Mesendoderm (in vitro differentiated cells): ENCODE measurements around the gene MAGI2.

Source experiments
- DNase-seq: peaks from one replicate; pipeline ENCODE4 v3.0.0; 2013
- H2AK5ac ChIP-seq: 2 replicates; pipeline ENCODE4 v1.6.1; 2013; ENCODE audit warnings: low read length, inconsistent platforms
- H2BK120ac ChIP-seq: 2 replicates; pipeline ENCODE4 v1.6.1; 2013; ENCODE audit warnings: low read depth, mild to moderate bottlenecking, low read length, moderate library complexity, mixed read lengths
- H2BK15ac ChIP-seq: replicated peaks from 2 replicates; pipeline ENCODE4 v1.6.1; 2013; ENCODE audit warnings: low read depth, mild to moderate bottlenecking, moderate library complexity
- H2BK5ac ChIP-seq: 2 replicates; pipeline ENCODE4 v1.6.1; 2013; ENCODE audit warnings: low read length, inconsistent platforms
- H3K18ac ChIP-seq: 2 replicates; pipeline ENCODE4 v1.6.1; 2013; ENCODE audit warnings: mild to moderate bottlenecking, low read length, mixed read lengths
- H3K23ac ChIP-seq: one replicate; pipeline ENCODE4 v1.6.1; 2013; ENCODE audit warnings: low read length
- H3K27ac ChIP-seq: 2 replicates; pipeline ENCODE4 v1.5.1; 2013; ENCODE audit warnings: low read depth, mild to moderate bottlenecking, inconsistent platforms, low read length, moderate library complexity
- H3K27me3 ChIP-seq: 2 replicates; pipeline ENCODE4 v1.6.1; 2013; ENCODE audit warnings: low read length, control low read depth, mild to moderate bottlenecking, inconsistent platforms; ENCODE audit not compliant: insufficient read depth, poor library complexity
- H3K36me3 ChIP-seq: 2 replicates; pipeline ENCODE4 v1.6.1; 2013; ENCODE audit warnings: low read length, inconsistent platforms; ENCODE audit not compliant: control insufficient read depth, insufficient read depth
- H3K4ac ChIP-seq: one replicate; pipeline ENCODE4 v1.6.1; 2013; ENCODE audit warnings: low read depth, mild to moderate bottlenecking, low read length, moderate library complexity
- H3K4me1 ChIP-seq: 2 replicates; pipeline ENCODE4 v1.6.1; 2013; ENCODE audit warnings: low read depth, low read length, inconsistent platforms; ENCODE audit not compliant: control insufficient read depth
- H3K4me2 ChIP-seq: 2 replicates; pipeline ENCODE4 v1.6.1; 2013; ENCODE audit warnings: low read length
- H3K4me3 ChIP-seq: 2 replicates; pipeline ENCODE4 v1.5.1; 2013; ENCODE audit warnings: mild to moderate bottlenecking, low read length
- H3K56ac ChIP-seq: one replicate; pipeline ENCODE4 v1.6.1; 2013; ENCODE audit warnings: low read length
- H3K79me1 ChIP-seq: 2 replicates; pipeline ENCODE4 v1.6.1; 2013; ENCODE audit warnings: low read length, inconsistent platforms
- H3K79me2 ChIP-seq: 2 replicates; pipeline ENCODE4 v1.6.1; 2013; ENCODE audit warnings: mild to moderate bottlenecking, low read length; ENCODE audit not compliant: control insufficient read depth, insufficient read depth
- H3K9ac ChIP-seq: 2 replicates; pipeline ENCODE4 v1.6.1; 2013; ENCODE audit warnings: low read length, inconsistent platforms
- H4K5ac ChIP-seq: one replicate; pipeline ENCODE4 v1.6.1; 2013; ENCODE audit warnings: low read length
- H4K8ac ChIP-seq: one replicate; pipeline ENCODE4 v1.6.1; 2013; ENCODE audit warnings: low read depth, mild to moderate bottlenecking, control low read depth, low read length, moderate library complexity
- WGBS: extraction: QIAGEN DNeasy Blood & Tissue Kit; methylation state at CpG from one replicate; pipeline ENCODE4 v1.1.7; 2013; ENCODE audit warnings: low lambda C conversion rate, missing lambda C conversion rate; ENCODE audit not compliant: insufficient coverage; ENCODE audit errors: extremely low coverage; 5-methylcytosine and 5-hydroxymethylcytosine counted together

The MAGI2 gene

DNA sequence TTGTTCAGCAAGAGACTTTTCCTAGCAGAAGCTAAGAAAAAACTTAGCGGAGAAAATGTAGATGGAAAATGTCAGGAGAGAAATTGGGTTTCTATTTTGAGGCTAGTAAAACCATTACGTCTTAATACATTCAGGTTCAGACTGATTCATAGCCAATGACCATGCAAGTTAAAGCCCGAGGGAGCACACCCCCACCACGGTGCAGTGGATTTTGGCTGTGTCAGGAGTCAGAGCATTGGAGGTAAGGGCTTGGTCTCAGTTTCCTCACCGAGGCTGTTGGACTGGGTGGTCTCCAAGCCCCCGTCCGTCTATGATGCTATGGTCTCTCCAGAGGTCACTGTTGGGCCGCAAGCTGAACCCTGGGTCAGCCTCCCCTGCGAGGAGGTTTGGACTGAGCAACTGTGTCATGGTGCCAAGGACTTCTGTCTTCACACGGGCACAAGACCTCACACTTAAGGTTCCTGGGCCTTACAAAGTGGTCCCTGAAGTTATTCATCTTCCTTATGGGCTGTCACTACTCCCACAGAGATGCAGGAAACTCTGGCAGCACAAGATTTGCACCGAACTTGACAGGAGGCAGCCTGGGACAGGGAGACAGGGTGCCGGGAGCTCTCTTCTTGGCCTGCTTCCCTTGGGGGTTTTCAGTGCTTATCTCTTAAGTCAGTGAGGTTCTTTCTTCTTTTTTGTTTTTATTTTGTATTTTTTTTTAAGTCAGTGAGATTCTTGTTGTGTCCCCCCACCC lies 1468.1 kb downstream of the MAGI2 start:
- H3K23ac ChIP-seq: no peak overlapping the region
- no peak overlapping the region for H4K8ac ChIP-seq
- H3K79me2 ChIP-seq: no peaks in the 10 kb centered on the region
- DNase-seq: no peak
- no peak overlapping the region for H2AK5ac ChIP-seq
- no peak overlapping the region for H3K56ac ChIP-seq
- H3K4me3 ChIP-seq: no peak overlapping the region
- no peaks in the 10 kb centered on the region for H3K79me1 ChIP-seq
- H3K18ac ChIP-seq: no peak overlapping the region
- no peak overlapping the region for H2BK120ac ChIP-seq
- H3K27me3 ChIP-seq: no peaks in the 10 kb centered on the region
- no peak overlapping the region for H4K5ac ChIP-seq
- H3K4me2 ChIP-seq: no peak overlapping the region
- H3K4ac ChIP-seq: no peak overlapping the region
- H2BK15ac ChIP-seq: no peak overlapping the region
- no peaks in the 10 kb centered on the region for H3K4me1 ChIP-seq
- no peak overlapping the region for H3K27ac ChIP-seq
- H3K36me3 ChIP-seq: no peaks in the 10 kb centered on the region
- WGBS: no CpG with 5 or more reads among the region's 12 CpGs
- no peak overlapping the region for H3K9ac ChIP-seq
- no peak overlapping the region for H2BK5ac ChIP-seq

DNA sequence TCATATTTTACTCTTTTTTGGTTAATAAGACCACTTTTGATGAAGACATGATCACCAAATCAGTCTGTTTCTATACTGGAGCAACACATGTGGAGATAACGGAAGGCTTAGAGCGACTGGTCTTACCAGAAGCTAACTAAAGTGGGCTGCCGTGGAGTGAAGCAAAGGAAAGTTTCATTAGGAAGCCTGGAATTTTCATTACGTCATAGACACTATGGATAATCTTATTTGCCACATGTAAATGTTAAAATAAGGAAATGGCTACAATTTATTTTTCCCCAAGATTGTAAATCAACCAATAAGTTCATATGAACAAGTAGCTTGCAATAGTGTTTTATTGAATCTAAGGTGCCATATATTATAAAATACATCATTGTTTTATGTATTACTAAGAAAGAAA lies 1469.5 kb downstream of the MAGI2 start:
- Histone ChIP-seq H3K56ac (no peak overlapping the region), H3K79me2 (no peaks in the 10 kb centered on the region), H3K27ac (no peak overlapping the region), H2BK5ac (no peak overlapping the region), H2BK120ac (no peak overlapping the region), H3K36me3 (no peaks in the 10 kb centered on the region), H3K9ac (no peak overlapping the region), H3K4me1 (no peaks in the 10 kb centered on the region), H3K27me3 (no peaks in the 10 kb centered on the region), H3K23ac (no peak overlapping the region), H2BK15ac (no peak overlapping the region), H3K4me3 (no peak overlapping the region), H3K18ac (no peak overlapping the region), H4K5ac (no peak overlapping the region), H4K8ac (no peak overlapping the region), H3K79me1 (no peaks in the 10 kb centered on the region), H3K4me2 (no peak overlapping the region), H2AK5ac (no peak overlapping the region), H3K4ac (no peak overlapping the region)
- WGBS: no CpG with 5 or more reads among the region's 4 CpGs
- DNase-seq: no peak

DNA sequence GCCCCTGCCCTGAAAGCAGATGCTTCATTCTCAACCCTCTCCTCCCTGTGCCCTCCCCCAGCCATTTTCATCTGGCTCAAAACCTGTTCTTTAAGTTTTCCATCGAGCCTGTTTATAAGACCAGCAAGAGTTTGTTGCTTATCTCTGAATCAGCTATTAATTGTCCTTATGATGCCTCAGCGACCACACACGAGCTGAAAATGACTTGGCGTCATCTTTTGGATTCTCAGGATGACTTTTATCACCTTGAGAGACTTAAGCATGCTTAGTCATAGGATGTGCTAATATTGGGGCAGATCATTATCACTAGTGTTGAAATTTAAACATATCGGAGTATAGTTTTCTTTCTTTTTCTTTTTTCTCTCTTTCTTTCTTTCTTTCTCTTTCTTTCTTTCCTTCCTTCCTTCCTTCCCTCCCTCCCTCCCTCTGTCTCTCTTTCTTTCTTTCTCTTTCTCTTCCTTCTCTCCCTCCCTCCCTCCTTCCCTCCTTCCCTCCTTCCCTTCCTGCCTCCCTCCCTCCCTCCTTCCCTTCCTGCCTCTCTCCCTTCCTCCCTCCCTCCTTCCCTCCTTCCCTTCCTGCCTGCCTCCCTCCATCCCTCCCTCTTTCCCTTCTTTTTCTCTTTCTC lies 1470.4 kb downstream of the MAGI2 start:
- Histone ChIP-seq H4K8ac (no peak overlapping the region), H3K36me3 (no peaks in the 10 kb centered on the region), H3K4ac (no peak overlapping the region), H3K79me2 (no peaks in the 10 kb centered on the region), H2BK15ac (no peak overlapping the region), H3K79me1 (no peaks in the 10 kb centered on the region), H3K56ac (no peak overlapping the region), H2BK120ac (no peak overlapping the region), H3K4me1 (no peaks in the 10 kb centered on the region), H3K4me2 (no peak overlapping the region), H3K9ac (no peak overlapping the region), H3K27ac (no peak overlapping the region), H3K4me3 (no peak overlapping the region), H4K5ac (no peak overlapping the region), H3K27me3 (no peaks in the 10 kb centered on the region), H3K18ac (no peak overlapping the region), H2BK5ac (no peak overlapping the region), H3K23ac (no peak overlapping the region), H2AK5ac (no peak overlapping the region)
- WGBS: no CpG with 5 or more reads among the region's 5 CpGs
- peak; percentile 14 for DNase-seq

DNA sequence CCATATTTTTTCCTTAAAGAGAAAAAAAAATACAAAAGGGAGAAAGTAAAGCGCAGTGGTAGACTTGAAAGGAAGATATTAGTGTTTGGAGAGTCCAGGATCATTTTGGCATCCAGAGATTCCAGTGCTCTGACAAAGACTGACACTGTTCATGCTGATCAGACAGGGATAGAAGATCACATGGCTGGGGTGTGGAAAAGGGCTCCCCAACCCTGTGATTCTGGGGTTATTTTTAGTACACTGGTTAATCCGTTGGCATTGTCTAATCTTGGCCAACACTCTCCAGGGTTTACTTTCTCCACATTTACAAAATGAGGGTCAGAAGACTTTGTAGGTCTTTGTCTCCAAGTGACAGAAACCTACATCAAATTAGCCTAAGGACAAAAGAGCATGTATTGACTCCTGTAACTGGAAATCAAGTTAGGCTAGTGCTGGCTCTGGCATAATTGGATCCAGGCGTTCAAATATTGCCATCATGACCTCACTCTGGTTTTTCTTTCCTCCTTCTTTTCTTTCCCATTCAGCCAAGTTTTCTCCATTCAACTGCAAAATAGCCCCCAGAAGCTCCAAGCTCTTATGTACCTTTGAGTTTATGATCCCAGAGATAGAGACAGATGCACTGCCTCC lies 1473.3 kb downstream of the MAGI2 start:
- H2AK5ac ChIP-seq: no peak overlapping the region
- H3K4me2 ChIP-seq: no peak overlapping the region
- H3K4me3 ChIP-seq: no peak overlapping the region
- H3K79me1 ChIP-seq: no peaks in the 10 kb centered on the region
- H3K36me3 ChIP-seq: no peaks in the 10 kb centered on the region
- no peaks in the 10 kb centered on the region for H3K27me3 ChIP-seq
- no peak overlapping the region for H2BK120ac ChIP-seq
- no peak overlapping the region for H2BK15ac ChIP-seq
- H4K8ac ChIP-seq: no peak overlapping the region
- no peak overlapping the region for H4K5ac ChIP-seq
- DNase-seq: no peak
- H2BK5ac ChIP-seq: no peak overlapping the region
- H3K9ac ChIP-seq: no peak overlapping the region
- H3K18ac ChIP-seq: no peak overlapping the region
- no peak overlapping the region for H3K56ac ChIP-seq
- no peaks in the 10 kb centered on the region for H3K79me2 ChIP-seq
- H3K23ac ChIP-seq: no peak overlapping the region
- H3K4ac ChIP-seq: no peak overlapping the region
- WGBS: no CpG with 5 or more reads among the region's 3 CpGs
- no peak overlapping the region for H3K27ac ChIP-seq
- no peaks in the 10 kb centered on the region for H3K4me1 ChIP-seq

DNA sequence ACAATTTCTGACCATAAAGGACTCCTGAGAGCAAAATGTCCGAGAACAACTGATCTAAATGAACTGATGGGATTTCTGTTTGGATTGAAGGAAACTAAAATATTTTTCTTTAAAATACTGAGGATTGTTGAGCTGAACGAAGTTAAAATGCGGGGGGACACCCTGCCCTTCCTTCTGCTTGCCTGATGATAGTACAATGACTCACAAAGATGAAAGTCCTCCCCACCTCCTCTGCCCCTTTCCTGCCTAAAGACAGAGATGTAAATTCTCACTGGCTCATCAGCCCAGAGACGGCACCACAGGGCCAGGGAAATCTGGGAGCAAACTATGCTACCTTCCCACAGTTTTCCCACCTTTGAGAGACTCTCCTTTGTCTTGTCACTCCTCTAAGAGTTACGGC lies 1474.2 kb downstream of the MAGI2 start:
- no peak overlapping the region for H2BK120ac ChIP-seq
- no peak overlapping the region for H2BK5ac ChIP-seq
- WGBS: no CpG with 5 or more reads among the region's 5 CpGs
- no peak overlapping the region for H2AK5ac ChIP-seq
- no peaks in the 10 kb centered on the region for H3K27me3 ChIP-seq
- H3K4me1 ChIP-seq: no peaks in the 10 kb centered on the region
- DNase-seq: no peak
- no peak overlapping the region for H2BK15ac ChIP-seq
- H3K9ac ChIP-seq: no peak overlapping the region
- no peak overlapping the region for H3K56ac ChIP-seq
- H3K4me3 ChIP-seq: no peak overlapping the region
- H4K5ac ChIP-seq: no peak overlapping the region
- H3K36me3 ChIP-seq: no peaks in the 10 kb centered on the region
- H3K27ac ChIP-seq: no peak overlapping the region
- no peaks in the 10 kb centered on the region for H3K79me2 ChIP-seq
- no peak overlapping the region for H3K23ac ChIP-seq
- no peak overlapping the region for H3K4me2 ChIP-seq
- H3K18ac ChIP-seq: no peak overlapping the region
- no peak overlapping the region for H4K8ac ChIP-seq
- H3K4ac ChIP-seq: no peak overlapping the region
- no peaks in the 10 kb centered on the region for H3K79me1 ChIP-seq
